SK-N-SH (cell line): Measurements from ENCODE around the gene DVL1. TPM values are rescaled to one million over a fixed set of nuclear protein-coding genes. Genes with fewer than 3 reads are reported as not detected.

Experiments used
- CTCF ChIA-PET: fragments of 300-600, 350-600 bp; formaldehyde crosslinking; extraction: SDS; loops from one replicate; lab custom pipeline; 2021; lab: Yijun Ruan, JAX
- POLR2A ChIA-PET: fragments of 350-600 bp; sonication (Branson Sonifier 250); formaldehyde crosslinking; extraction: SDS; loops from one replicate; lab custom pipeline; 2020; ENCODE audit warnings: antibody characterized with exemption, inconsistent platforms; lab: Yijun Ruan, JAX
- DNase-seq: peaks from one replicate; pipeline ENCODE4 v3.0.0; 2012
- H2AFZ ChIP-seq: fragments of 200-600 bp; sonication (generic); 2 replicates; pipeline ENCODE4 v1.8.1; 2016; ENCODE audit warnings: antibody characterized with exemption, mild to moderate bottlenecking, low read depth
- H3F3A ChIP-seq: fragments of 200-600 bp; sonication (generic); replicated peaks from 2 replicates; pipeline ENCODE3; 2016; ENCODE audit warnings: antibody characterized with exemption, mild to moderate bottlenecking; ENCODE audit not compliant: insufficient read depth
- H3K27ac ChIP-seq, 2 experiments: fragments of 200-500 bp in 1 of 2; fragments of 200-600 bp in 1 of 2; sonication (Bioruptor generic) in 1 of 2; sonication (generic), shearing (Covaris generic) in 1 of 2; 2 replicates each; pipeline versions ENCODE4 v1.5.1 to v1.6.1; 2014 to 2016; ENCODE audit warnings: low read depth in 2 of 2, inconsistent platforms in 1 of 2, low read length in 1 of 2, mild to moderate bottlenecking in 1 of 2, mixed read lengths in 1 of 2
- H3K27me3 ChIP-seq: fragments of 200-600 bp; sonication (generic), shearing (Covaris generic); 2 replicates; pipeline ENCODE4 v1.6.1; 2016; ENCODE audit warnings: mixed run types; ENCODE audit not compliant: insufficient read depth
- H3K36me3 ChIP-seq, 2 experiments: fragments of 200-500 bp in 1 of 2; fragments of 200-600 bp in 1 of 2; sonication (Bioruptor generic) in 1 of 2; sonication (generic) in 1 of 2; replicated peaks in 1 of 2; 2 replicates each; pipeline versions ENCODE3 to v1.5.1; 2014 to 2016; ENCODE audit warnings: low read length in 1 of 2, mild to moderate bottlenecking in 1 of 2; ENCODE audit not compliant: insufficient read depth in 2 of 2, control insufficient read depth in 1 of 2
- H3K4me1 ChIP-seq, 2 experiments: fragments of 200-500 bp in 1 of 2; fragments of 200-600 bp in 1 of 2; sonication (Bioruptor generic) in 1 of 2; sonication (generic), shearing (Covaris generic) in 1 of 2; 2 replicates each; pipeline versions ENCODE4 v1.5.1 to v1.6.1; 2014 to 2016; ENCODE audit warnings: low read depth in 1 of 2, low read length in 1 of 2, mixed run types in 1 of 2; ENCODE audit not compliant: insufficient read depth in 2 of 2, control insufficient read depth in 1 of 2
- H3K4me2 ChIP-seq: fragments of 200-600 bp; sonication (generic), shearing (Covaris generic); 2 replicates; pipeline ENCODE4 v1.6.1; 2017; ENCODE audit warnings: mixed run types
- H3K4me3 ChIP-seq, 2 experiments: fragments of 200-500 bp in 1 of 2; fragments of 200-600 bp in 1 of 2; sonication (Bioruptor generic) in 1 of 2; sonication (generic), shearing (Covaris generic) in 1 of 2; 2 replicates each; pipeline versions ENCODE4 v1.5.1 to v1.8.1; 2014 to 2016; ENCODE audit warnings: low read depth in 2 of 2, inconsistent platforms in 1 of 2, low read length in 1 of 2, mild to moderate bottlenecking in 1 of 2, mixed read lengths in 1 of 2, moderate library complexity in 1 of 2
- H3K79me2 ChIP-seq: fragments of 200-600 bp; sonication (generic); 2 replicates; pipeline ENCODE4 v1.8.1; 2017; ENCODE audit warnings: mild to moderate bottlenecking; ENCODE audit not compliant: insufficient read depth
- H3K9ac ChIP-seq: fragments of 200-600 bp; sonication (generic); 2 replicates; pipeline ENCODE4 v1.6.1; 2017; ENCODE audit warnings: mixed run types
- H3K9me2 ChIP-seq: fragments of 200-600 bp; sonication (generic); 2 replicates; pipeline ENCODE4 v1.6.1; 2017; ENCODE audit warnings: mixed run types
- H3K9me3 ChIP-seq: fragments of 200-600 bp; sonication (generic); 2 replicates; pipeline ENCODE4 v1.6.1; 2017; ENCODE audit warnings: mixed run types, mild to moderate bottlenecking, moderate library complexity
- H4K20me1 ChIP-seq: fragments of 200-600 bp; sonication (generic); 2 replicates; pipeline ENCODE4 v1.6.1; 2017; ENCODE audit warnings: mild to moderate bottlenecking, mixed run types; ENCODE audit not compliant: insufficient read depth
- CTCF ChIP-seq: fragments of 200-600 bp; sonication (generic); IDR thresholded peaks from 2 replicates; pipeline ENCODE4 v1.6.1; 2017; ENCODE audit warnings: antibody characterized with exemption, mild to moderate bottlenecking, moderate library complexity
- FOXJ3 ChIP-seq: sonication (generic); formaldehyde crosslinking; IDR thresholded peaks from 2 replicates; pipeline ENCODE4 v1.5.1; 2020; ENCODE audit warnings: mild to moderate bottlenecking, missing genetic modification reagents
- FOXM1 ChIP-seq: IDR thresholded peaks from 2 replicates; pipeline ENCODE4 v1.4.0; 2012; ENCODE audit warnings: low read depth, mild to moderate bottlenecking
- GABPA ChIP-seq: IDR thresholded peaks from 2 replicates; pipeline ENCODE4 v1.4.0; 2012; ENCODE audit warnings: low read depth, mild to moderate bottlenecking
- GATA2 ChIP-seq: sonication (generic); formaldehyde crosslinking; IDR thresholded peaks from 2 replicates; pipeline ENCODE4 v1.5.0; 2020; ENCODE audit warnings: mild to moderate bottlenecking, missing genetic modification reagents
- JUND ChIP-seq: IDR thresholded peaks from 2 replicates; pipeline ENCODE4 v1.4.0; 2012
- MEF2A ChIP-seq: IDR thresholded peaks from 2 replicates; pipeline ENCODE4 v1.4.0; 2012; ENCODE audit warnings: low read depth, borderline replicate concordance
- MXI1 ChIP-seq: IDR thresholded peaks from 2 replicates; pipeline ENCODE4 v1.6.1; 2012; ENCODE audit warnings: mild to moderate bottlenecking, low read depth, low read length, improper control_type of control experiment
- PBX3 ChIP-seq: IDR thresholded peaks from 2 replicates; pipeline ENCODE4; 2012
- POLR2AphosphoS5 ChIP-seq: IDR thresholded peaks from 2 replicates; pipeline ENCODE4 v1.6.1; 2012; ENCODE audit warnings: low read depth, low read length
- RCOR1 ChIP-seq: fragments of 150-350 bp; IDR thresholded peaks from 2 replicates; pipeline ENCODE4 v1.6.1; 2017; ENCODE audit warnings: antibody characterized with exemption, low read length
- RFX5 ChIP-seq: IDR thresholded peaks from 2 replicates; pipeline ENCODE4 v1.6.1; 2012; ENCODE audit warnings: mild to moderate bottlenecking, improper control_type of control experiment, low read length
- SMC3 ChIP-seq: IDR thresholded peaks from 2 replicates; pipeline ENCODE4 v1.6.1; 2012; ENCODE audit warnings: low read depth, low read length, improper control_type of control experiment
- TAF1 ChIP-seq: IDR thresholded peaks from 2 replicates; pipeline ENCODE4 v1.6.1; 2012; ENCODE audit warnings: low read depth, mild to moderate bottlenecking, low read length, moderate library complexity, borderline replicate concordance
- USF2 ChIP-seq: fragments of 150-350 bp; IDR thresholded peaks from 2 replicates; pipeline ENCODE4 v1.6.1; 2017; ENCODE audit warnings: antibody characterized with exemption, low read length, low read depth, borderline replicate concordance
- ZBTB33 ChIP-seq: IDR thresholded peaks from 2 replicates; pipeline ENCODE4 v1.4.0; 2012; ENCODE audit warnings: low read depth, borderline replicate concordance
- WGBS: methylation state at CpG from one replicate; pipeline ENCODE4 v1.1.6; 2017; ENCODE audit warnings: low lambda C conversion rate; 5-methylcytosine and 5-hydroxymethylcytosine counted together
- polyA plus RNA-seq, 3 experiments: library from polyadenylated mRNA; depleted of rRNA; stranded (reverse); fragments of >200 nt; gene quantifications; 2 replicates each; pipeline ENCODE4 v1.2.3, GENCODE V29; 2012

DVL1 gene
- polyA plus RNA-seq, 1 of the 3 experiments (the other 2 are of a cell fraction): 32.0 TPM

DNA sequence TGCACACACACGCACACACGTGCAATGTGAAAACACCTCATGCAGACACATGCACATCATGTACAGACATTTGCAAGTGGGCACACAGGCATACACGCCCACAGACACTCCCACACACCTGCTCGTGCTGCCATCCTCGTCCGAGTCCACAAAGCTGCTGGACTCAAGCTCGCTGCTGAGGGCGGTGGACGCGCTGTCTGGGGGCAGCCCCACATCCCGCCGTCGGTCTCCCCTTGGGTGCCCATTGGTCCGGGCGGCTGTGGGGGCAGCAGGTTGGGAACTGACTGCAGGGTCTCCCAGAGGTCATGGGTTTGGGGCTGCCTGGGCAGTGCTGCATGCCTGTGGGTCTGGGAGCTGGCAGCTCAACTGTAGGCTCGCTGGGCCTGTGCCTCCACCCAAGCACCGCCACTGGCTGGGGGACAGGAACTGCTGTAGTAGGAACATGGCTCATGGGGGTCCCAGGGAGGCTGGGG is 7.6 kb downstream of the DVL1 start:
- TF ChIP-seq PBX3 (no peak), SMC3 (no peak), JUND (no peak), GABPA (no peak), POLR2AphosphoS5 (no peak), RCOR1 (no peak), FOXM1 (no peak), RFX5 (no peak)
- H3K4me1 ChIP-seq: peaks cover 0 to 5% of the 10 kb centered on the region in 2 experiments; a peak in 1 of 4 replicates
- no peak overlapping the region for H2AFZ ChIP-seq
- no peak overlapping the region for H3K27ac ChIP-seq
- H3K9ac ChIP-seq: no peak overlapping the region
- H3K27me3 ChIP-seq: no peaks in the 10 kb centered on the region
- H3K9me3 ChIP-seq: no peaks in the 10 kb centered on the region
- DNase-seq: no peak
- no peak overlapping the region for H3K4me3 ChIP-seq
- 100% methylated on average over 10 of the region's 17 CpGs for WGBS
- CTCF ChIA-PET: no interaction called here
- H3K9me2 ChIP-seq: no peaks in the 10 kb centered on the region
- POLR2A ChIA-PET: no interaction called here
- no peak overlapping the region for H3K4me2 ChIP-seq
- peaks cover 0 to 15% of the 10 kb centered on the region in 2 experiments for H3K36me3 ChIP-seq
- H3K79me2 ChIP-seq: peaks cover 25% of the 10 kb centered on the region
- peaks cover 36% of the 10 kb centered on the region for H4K20me1 ChIP-seq
- H3F3A ChIP-seq: no peaks in the 10 kb centered on the region

GRCh38 chr1:1340791-1341548 is 8.2 kb downstream of the DVL1 start:
- Histone ChIP-seq H3K79me2 (peaks cover 19% of the 10 kb centered on the region; the same call in 1 of the 2 replicates), H3K36me3 (peaks cover 0 to 15% of the 10 kb centered on the region in 2 experiments), H3K4me3 (no peak overlapping the region), H3K4me2 (no peak overlapping the region), H3K9me3 (no peaks in the 10 kb centered on the region), H3K4me1 (no peaks in the 10 kb centered on the region; a peak in 1 of 4 replicates), H3K27ac (no peak overlapping the region), H2AFZ (no peak overlapping the region), H4K20me1 (peaks cover 30% of the 10 kb centered on the region), H3F3A (no peaks in the 10 kb centered on the region), H3K9me2 (no peaks in the 10 kb centered on the region), H3K9ac (no peak overlapping the region), H3K27me3 (no peaks in the 10 kb centered on the region)
- ChIA-PET POLR2A (no interaction called here), CTCF (no interaction called here)
- DNase-seq: no peak
- no peak for TF ChIP-seq GATA2 (CRISPR knock-in tag)
- 93% methylated on average over 36 of the region's 36 CpGs for WGBS

DNA sequence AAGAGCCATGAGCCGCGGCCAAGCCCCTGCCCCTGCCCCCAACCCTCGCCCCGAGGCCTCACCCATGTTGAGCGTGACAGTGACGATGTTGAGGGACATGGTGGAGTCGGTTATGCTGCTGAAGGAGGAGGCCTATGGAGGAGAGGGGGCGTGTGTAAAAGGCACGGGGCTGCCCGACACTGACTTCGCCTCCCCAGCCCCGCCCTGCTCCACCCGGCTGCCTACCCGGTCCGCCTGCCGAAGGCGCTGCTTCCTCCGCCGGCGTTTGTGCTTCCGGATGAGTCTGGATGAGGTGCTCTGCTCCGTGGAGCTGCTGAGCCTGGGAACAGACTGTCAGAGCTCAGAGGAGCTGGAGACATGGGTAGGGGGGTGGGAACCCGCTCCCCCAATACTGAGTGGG is 9.0 kb downstream of the DVL1 start:
- Histone ChIP-seq H3K27me3 (no peaks in the 10 kb centered on the region), H3F3A (no peaks in the 10 kb centered on the region), H3K4me2 (no peak overlapping the region), H3K9me2 (no peaks in the 10 kb centered on the region), H3K4me1 (no peaks in the 10 kb centered on the region), H3K9ac (no peak overlapping the region), H3K4me3 (no peak overlapping the region), H3K27ac (no peak overlapping the region), H3K36me3 (peaks cover 0 to 20% of the 10 kb centered on the region in 2 experiments), H3K79me2 (peaks cover 11% of the 10 kb centered on the region; the same call in 1 of the 2 replicates), H4K20me1 (peaks cover 23% of the 10 kb centered on the region), H2AFZ (no peak overlapping the region), H3K9me3 (no peaks in the 10 kb centered on the region)
- WGBS: 94% methylated on average over 12 of the region's 23 CpGs
- ChIA-PET POLR2A (no interaction called here), CTCF (no interaction called here)
- DNase-seq: no peak
- no peak for TF ChIP-seq FOXJ3 (CRISPR knock-in tag)
- no peak for TF ChIP-seq ZBTB33
- TF ChIP-seq MEF2A: no peak
- TF ChIP-seq GATA2 (CRISPR knock-in tag): no peak
- no peak for TF ChIP-seq CTCF
- no peak for TF ChIP-seq TAF1
- no peak for TF ChIP-seq FOXM1
- TF ChIP-seq USF2: no peak
- no peak for TF ChIP-seq MXI1
